Effector memory CD4-positive, alpha-beta T cell (primary cell): Measurements from ENCODE around the gene AKT1.

ENCODE experiments used
- DNase-seq, 3 donors: peaks; one replicate each; pipeline ENCODE4 v3.0.0-alpha.2; 2020
- H3K27ac ChIP-seq: 2 replicates; pipeline ENCODE4 v1.7.0; 2013; ENCODE audit warnings: mild to moderate bottlenecking, low read length, moderate library complexity; ENCODE audit not compliant: insufficient read depth, poor library complexity, severe bottlenecking
- H3K27me3 ChIP-seq: replicated peaks from 2 replicates; pipeline ENCODE4 v1.7.0; 2013; ENCODE audit warnings: mild to moderate bottlenecking, low read length; ENCODE audit not compliant: insufficient read depth, control insufficient read depth, poor library complexity, severe bottlenecking
- H3K36me3 ChIP-seq: 2 replicates; pipeline ENCODE4 v1.7.0; 2013; ENCODE audit warnings: mild to moderate bottlenecking, low read length, moderate library complexity; ENCODE audit not compliant: control insufficient read depth, insufficient read depth
- H3K4me1 ChIP-seq: 2 replicates; pipeline ENCODE4 v1.7.0; 2013; ENCODE audit warnings: low read length, mild to moderate bottlenecking; ENCODE audit not compliant: control insufficient read depth, insufficient read depth, poor library complexity, severe bottlenecking
- H3K4me3 ChIP-seq: 2 replicates; pipeline ENCODE4 v1.7.0; 2013; ENCODE audit warnings: low read length, low read depth, mild to moderate bottlenecking; ENCODE audit not compliant: insufficient read depth, poor library complexity, severe bottlenecking
- H3K9me3 ChIP-seq: 2 replicates; pipeline ENCODE4 v1.7.0; 2013; ENCODE audit warnings: mild to moderate bottlenecking, low read length, moderate library complexity; ENCODE audit not compliant: control insufficient read depth

Gene AKT1

DNA sequence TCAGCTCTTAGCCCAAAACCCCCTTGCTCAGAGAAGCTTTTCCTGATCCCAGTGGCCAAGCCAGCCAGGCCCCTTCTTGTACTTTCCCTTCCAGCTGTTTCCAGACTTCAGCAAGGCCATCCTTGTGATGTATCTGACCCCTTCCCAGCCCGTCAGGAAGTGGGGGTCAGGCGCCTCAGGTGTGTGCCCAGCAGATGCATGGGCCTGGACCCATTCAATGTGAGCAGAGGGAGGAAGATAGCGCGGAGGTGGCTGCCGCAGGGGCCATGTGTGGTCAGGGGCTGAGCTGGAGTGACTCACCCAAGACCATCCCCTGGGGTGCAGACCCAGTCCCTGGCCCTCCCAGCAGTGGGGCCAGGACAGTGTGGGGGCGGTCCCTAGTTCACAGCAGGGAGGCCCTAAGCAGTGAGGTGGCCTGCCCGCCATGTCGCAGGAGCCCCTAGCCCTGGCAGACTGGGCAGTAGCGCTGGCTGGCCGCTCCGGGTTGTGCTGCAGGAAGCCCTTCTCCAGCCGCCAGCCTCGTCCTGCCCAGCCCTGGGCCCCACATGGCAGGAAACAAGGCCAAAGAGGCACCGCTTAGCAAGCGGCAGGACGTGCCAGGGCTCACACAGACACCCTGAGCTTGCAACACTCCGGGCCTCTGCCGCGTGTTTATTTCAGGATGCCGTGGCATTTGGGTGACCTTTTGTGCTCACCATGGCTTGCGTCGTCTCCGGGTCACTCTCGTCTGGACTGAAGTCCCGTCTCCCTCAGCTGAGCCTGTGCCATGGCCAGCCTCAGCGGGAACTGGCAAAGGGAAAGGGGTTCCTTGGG lies 59.5 kb downstream of the AKT1 start:
- Histone ChIP-seq H3K9me3 (no peaks in the 10 kb centered on the region), H3K4me1 (no peaks in the 10 kb centered on the region), H3K36me3 (no peaks in the 10 kb centered on the region), H3K4me3 (no peak overlapping the region), H3K27me3 (no peaks in the 10 kb centered on the region), H3K27ac (no peak overlapping the region)
- DNase-seq = no peak

DNA sequence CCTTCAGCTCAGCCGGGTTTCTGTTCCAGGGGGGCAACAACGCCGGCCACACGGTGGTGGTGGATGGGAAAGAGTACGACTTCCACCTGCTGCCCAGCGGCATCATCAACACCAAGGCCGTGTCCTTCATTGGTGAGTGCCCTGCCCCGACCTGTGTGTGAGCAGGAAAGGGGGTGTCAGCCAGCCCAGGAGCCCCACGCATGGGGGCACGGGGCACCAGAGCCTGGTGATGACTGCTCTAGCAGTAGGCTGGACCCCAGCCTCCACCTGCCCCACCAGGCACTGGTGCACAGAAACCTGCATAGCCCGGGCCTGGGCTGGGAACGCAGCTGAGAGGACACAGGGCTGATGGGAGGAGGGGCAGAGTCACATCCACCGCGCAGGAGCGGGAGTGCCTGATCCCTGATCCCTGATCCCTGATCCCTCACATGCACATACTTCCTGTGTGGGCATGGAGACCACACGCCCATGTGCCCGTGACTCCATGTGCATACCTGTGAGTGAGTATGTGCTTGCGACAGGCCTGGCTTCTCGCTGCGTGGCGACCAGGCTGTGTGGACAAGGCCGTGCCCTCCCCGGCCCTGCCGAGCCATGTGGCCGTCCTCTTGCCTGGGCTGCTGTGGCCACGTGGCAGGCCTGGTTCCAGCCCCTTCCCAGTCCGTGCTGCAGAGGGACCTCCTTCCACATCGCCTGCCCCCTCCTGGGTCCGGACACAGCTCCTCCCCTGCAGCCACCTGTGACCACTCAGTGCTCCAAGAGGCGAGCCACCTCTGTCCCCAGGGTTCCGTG lies 60.4 kb downstream of the AKT1 start:
- H3K27me3 ChIP-seq = no peaks in the 10 kb centered on the region
- no peaks in the 10 kb centered on the region for H3K36me3 ChIP-seq
- no peaks in the 10 kb centered on the region for H3K4me1 ChIP-seq
- no peaks in the 10 kb centered on the region for H3K9me3 ChIP-seq
- no peak overlapping the region for H3K4me3 ChIP-seq
- H3K27ac ChIP-seq = no peak overlapping the region
- no peak for DNase-seq

DNA sequence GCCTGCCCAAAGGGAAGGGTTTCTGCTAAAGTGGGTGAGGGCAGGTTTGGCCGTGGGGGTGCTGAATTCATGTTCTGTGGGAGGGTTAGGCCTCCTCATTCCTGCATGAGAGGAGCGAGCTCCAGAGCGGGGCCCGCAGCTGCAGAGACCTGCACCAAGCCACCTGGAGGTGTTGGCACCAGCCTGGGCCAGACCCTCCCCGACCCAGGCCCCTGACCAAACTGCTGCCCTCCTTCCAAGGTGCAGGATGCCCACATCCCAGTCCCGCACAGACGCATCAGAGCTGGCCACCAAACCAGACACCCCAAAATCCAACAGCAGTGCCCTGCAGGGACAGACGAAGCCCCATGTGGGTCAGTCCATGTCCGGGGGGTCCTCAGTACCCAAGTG lies 61.0 kb downstream of the AKT1 start:
- no peaks in the 10 kb centered on the region for H3K4me1 ChIP-seq
- H3K9me3 ChIP-seq = no peaks in the 10 kb centered on the region
- no peaks in the 10 kb centered on the region for H3K36me3 ChIP-seq
- H3K27ac ChIP-seq = no peak overlapping the region
- no peaks in the 10 kb centered on the region for H3K27me3 ChIP-seq
- H3K4me3 ChIP-seq = no peak overlapping the region
- DNase-seq = no peak

DNA sequence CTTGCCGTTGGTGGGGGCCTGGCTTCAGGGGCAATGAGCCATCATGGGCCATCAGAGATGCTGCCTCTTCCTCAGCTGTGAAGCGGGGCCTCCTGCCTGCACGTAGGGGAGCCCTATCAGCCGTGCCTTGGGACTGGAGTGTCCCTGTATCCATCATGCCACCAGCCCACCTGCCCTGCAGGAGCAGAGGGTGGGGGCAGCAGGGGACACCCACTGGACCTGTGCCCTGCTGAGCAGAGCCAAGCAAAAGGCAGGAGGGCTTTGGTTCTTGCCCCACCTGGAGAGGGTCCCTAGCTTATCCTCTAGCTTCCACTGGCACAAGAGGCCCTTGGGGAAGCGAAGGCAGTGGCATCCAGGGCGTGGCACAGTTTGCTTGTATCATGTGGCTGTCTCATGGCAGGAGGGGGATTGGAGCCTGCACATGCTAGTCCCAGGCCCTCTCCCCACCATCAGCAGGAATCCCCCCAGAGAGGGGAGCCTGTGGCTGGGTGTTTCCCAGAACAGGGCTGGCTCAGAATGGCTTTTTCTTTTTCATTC lies 61.4 kb downstream of the AKT1 start:
- H3K27ac ChIP-seq = no peak overlapping the region
- H3K36me3 ChIP-seq = no peaks in the 10 kb centered on the region
- H3K9me3 ChIP-seq = no peaks in the 10 kb centered on the region
- no peaks in the 10 kb centered on the region for H3K27me3 ChIP-seq
- DNase-seq = no peak
- no peak overlapping the region for H3K4me3 ChIP-seq
- H3K4me1 ChIP-seq = no peaks in the 10 kb centered on the region

DNA sequence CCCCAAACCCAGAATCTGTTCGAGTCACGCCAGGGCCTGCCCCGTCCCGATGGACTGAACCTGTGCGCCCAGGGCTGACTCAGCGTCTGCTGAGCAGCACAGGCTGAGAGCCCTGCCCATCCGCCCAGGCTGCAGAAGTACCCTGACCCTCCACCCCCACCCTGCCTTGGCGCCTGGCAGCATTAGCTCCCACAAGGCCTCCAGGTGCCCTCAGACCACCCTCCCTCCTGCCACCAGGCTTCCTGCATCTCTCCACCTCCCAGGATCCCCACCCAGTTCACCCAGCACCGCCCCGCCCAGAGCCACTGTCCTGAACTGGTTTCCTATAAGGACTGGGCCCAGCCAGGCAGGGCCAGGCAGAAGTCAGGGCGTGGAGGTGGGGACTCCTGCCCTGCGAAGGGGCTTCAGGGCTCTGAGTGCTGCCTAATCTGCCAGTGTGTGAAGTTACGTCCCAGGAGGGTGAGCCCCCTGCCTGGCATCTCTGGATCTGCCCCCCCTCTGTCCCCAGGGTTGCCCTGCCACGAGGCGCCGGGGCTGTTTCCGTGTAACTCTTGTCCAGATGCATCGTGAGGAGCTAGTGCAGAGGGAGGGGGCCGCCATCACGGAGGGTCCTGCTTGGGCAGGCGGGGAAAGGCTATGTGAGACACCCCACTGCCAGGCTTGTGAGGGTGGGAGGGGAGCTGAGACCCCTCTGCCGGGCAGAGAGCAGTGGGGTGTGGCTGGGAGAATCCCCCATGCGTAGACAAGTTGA lies 62.4 kb downstream of the AKT1 start:
- Histone ChIP-seq H3K27ac (no peak overlapping the region), H3K36me3 (no peaks in the 10 kb centered on the region), H3K27me3 (no peaks in the 10 kb centered on the region), H3K9me3 (no peaks in the 10 kb centered on the region), H3K4me1 (no peaks in the 10 kb centered on the region), H3K4me3 (no peak overlapping the region)
- DNase-seq = no peak

DNA sequence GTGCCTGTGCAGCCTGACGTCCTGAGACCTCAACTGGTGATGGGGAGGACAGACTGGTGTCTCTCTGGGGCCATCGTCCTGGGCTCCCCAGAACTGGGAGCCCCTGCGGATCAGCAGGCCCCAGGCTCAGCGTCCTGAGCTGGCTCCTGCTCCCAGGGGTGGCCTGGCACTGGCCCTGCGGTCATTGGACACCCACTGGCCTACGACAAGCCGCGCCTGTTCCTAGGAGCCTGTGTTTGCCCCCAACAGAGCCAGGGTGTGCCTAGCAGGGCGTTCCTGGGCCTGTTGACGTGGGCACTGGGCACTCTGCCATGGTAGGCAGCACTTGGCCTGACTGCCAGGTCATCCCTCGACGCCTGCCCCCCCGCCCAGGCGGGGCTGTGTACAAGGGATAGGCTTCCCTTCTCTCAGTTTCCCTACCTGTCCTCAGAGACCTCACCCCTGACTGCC lies 63.2 kb downstream of the AKT1 start:
- Histone ChIP-seq H3K9me3 (no peaks in the 10 kb centered on the region), H3K4me1 (no peaks in the 10 kb centered on the region), H3K27me3 (no peaks in the 10 kb centered on the region), H3K4me3 (no peak overlapping the region), H3K27ac (no peak overlapping the region), H3K36me3 (no peaks in the 10 kb centered on the region)
- DNase-seq = no peak

DNA sequence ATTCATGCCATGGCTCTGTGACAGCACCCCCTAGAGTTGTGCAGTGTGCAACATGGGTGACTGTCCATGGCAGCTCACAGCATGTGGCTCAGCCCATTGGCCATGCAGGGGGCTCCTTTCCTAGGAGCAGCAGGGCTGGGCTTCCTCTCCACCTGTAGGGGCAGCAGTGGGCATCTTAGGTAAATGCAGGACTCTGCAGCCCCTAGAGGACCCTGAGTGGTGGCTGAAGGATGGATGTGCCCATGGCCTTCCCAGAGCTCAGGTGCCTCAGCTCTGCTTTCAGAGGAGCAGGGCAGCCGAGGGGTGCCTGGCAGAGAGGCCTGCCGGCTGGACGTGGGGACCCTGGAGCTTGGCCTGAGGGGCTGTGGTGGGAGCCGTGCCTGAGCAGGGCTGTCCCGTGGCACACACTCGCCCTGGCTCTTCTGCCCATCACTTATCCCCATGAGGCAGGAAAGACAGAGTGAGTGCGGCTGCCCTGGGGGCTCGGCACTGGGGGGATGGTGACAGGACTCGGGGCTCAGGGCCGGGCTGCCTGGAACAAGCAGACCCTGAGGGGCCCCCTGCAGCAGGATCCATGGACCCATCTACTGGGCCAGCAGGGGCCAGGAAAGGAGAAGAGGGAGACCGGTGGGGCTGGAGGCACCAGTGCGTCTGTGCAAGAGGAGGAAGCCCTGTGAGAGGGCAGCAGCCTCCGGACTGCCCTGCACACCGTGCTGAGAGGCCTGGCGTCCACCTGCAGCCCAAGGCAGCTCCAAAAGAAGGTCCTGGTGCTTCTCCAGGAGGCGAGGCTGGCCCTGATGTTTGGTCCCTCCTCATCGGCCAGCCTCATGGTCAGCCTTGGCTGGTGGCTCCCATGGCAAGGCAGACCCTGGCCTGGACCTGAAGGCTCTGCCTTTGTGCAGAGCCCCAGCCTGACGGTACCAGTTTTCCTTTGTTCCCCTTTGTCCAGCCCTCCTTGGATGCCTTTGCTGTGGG lies 63.9 kb downstream of the AKT1 start:
- no peaks in the 10 kb centered on the region for H3K27me3 ChIP-seq
- H3K4me1 ChIP-seq = no peaks in the 10 kb centered on the region
- H3K9me3 ChIP-seq = no peaks in the 10 kb centered on the region
- no peaks in the 10 kb centered on the region for H3K36me3 ChIP-seq
- H3K27ac ChIP-seq = no peak overlapping the region
- H3K4me3 ChIP-seq = no peak overlapping the region
- DNase-seq = no peak

DNA sequence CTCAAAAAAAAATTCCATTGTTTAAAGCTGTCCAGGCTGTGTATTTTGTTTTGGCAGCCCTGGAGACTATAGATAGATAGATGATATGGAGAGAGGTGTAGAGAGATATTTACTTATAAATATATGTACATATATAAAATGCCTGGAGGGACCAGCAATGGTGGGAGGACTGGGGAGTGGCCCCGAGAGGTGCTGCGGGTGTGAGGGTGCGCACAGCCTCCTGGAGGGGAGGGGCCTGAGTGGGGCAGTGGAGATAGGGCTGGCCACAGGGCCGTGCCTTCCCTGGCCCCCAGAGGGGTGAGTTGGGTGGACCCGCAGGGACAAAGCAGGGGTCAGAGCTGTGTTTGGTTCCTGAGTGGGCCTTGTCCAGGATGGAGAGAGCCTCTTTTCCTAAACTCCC lies 65.1 kb downstream of the AKT1 start:
- Histone ChIP-seq H3K36me3 (no peaks in the 10 kb centered on the region), H3K4me1 (no peaks in the 10 kb centered on the region), H3K9me3 (no peaks in the 10 kb centered on the region), H3K4me3 (no peak overlapping the region), H3K27ac (no peak overlapping the region), H3K27me3 (no peaks in the 10 kb centered on the region)
- no peak for DNase-seq

DNA sequence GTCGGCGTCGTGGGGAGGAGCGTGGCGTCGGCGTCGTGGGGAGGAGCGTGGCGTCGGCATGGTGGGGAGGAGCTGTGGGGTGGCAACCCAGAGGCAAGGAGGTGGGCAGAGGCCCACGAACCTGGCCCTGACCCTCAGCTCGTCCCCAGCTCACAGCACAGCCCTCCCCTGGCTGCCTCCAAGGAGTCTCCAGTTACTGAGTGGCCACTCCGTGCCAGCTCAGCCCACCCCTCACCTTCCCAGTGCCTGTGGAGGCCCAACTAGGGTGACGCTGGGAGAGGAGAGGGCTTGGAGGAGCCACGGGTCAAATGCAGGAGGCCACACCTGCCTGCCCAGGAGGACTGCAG lies 65.7 kb downstream of the AKT1 start:
- no peak for DNase-seq
- Histone ChIP-seq H3K27ac (no peak overlapping the region), H3K4me1 (peaks cover under 1% of the 10 kb centered on the region), H3K27me3 (no peaks in the 10 kb centered on the region), H3K36me3 (no peaks in the 10 kb centered on the region), H3K9me3 (no peaks in the 10 kb centered on the region), H3K4me3 (no peak overlapping the region)
